GM23338 (cell line): Measurements from ENCODE around the gene CACNA2D2. TPM values are rescaled to one million over a fixed set of nuclear protein-coding genes. Genes with fewer than 3 reads are reported as not detected.
A peak's percentile ranks its signal among the peaks of the same experiment; 100 is the strongest.

ENCODE experiments used
- ATAC-seq: fragments of 200-7000 bp; cut with Tn5 transposase; 3 replicates; pipeline ENCODE4 v1.9.1; 2020
- DNase-seq: peaks from one replicate; pipeline ENCODE4 v3.0.0-alpha.2; 2015; ENCODE audit warnings: low spot score
- H2AFZ ChIP-seq: fragments of 200-600 bp; sonication (generic); 2 replicates; pipeline ENCODE4 v1.8.0; 2016; ENCODE audit warnings: antibody characterized with exemption, mild to moderate bottlenecking, moderate library complexity
- H3F3A ChIP-seq: fragments of 200-600 bp; sonication (generic); replicated peaks from 2 replicates; pipeline ENCODE4 v1.8.0; 2017; ENCODE audit warnings: antibody characterized with exemption, mixed run types, low read depth
- H3K27ac ChIP-seq: fragments of 200-600 bp; sonication (generic); 2 replicates; pipeline ENCODE4 v1.6.1; 2016; ENCODE audit warnings: low read depth
- H3K27me3 ChIP-seq: fragments of 200-600 bp; sonication (generic); 2 replicates; pipeline ENCODE4 v1.8.0; 2016; ENCODE audit warnings: mild to moderate bottlenecking, mixed run types, moderate library complexity; ENCODE audit not compliant: insufficient read depth
- H3K36me3 ChIP-seq: fragments of 200-600 bp; sonication (generic); 2 replicates; pipeline ENCODE4 v1.8.0; 2016; ENCODE audit warnings: mild to moderate bottlenecking; ENCODE audit not compliant: insufficient read depth
- H3K4me1 ChIP-seq: fragments of 200-600 bp; sonication (generic); 2 replicates; pipeline ENCODE4 v1.8.0; 2016; ENCODE audit warnings: mild to moderate bottlenecking, moderate library complexity; ENCODE audit not compliant: insufficient read depth
- H3K4me2 ChIP-seq: fragments of 200-600 bp; sonication (generic); 2 replicates; pipeline ENCODE4 v1.7.1; 2017; ENCODE audit warnings: mixed run types
- H3K4me3 ChIP-seq: fragments of 200-600 bp; sonication (generic); 2 replicates; pipeline ENCODE4 v1.6.1; 2016; ENCODE audit warnings: mixed run types
- H3K79me2 ChIP-seq: fragments of 200-600 bp; sonication (generic); replicated peaks from 2 replicates; pipeline ENCODE4 v1.8.0; 2017; ENCODE audit warnings: mild to moderate bottlenecking; ENCODE audit not compliant: insufficient read depth
- H3K9me2 ChIP-seq: fragments of 200-600 bp; sonication (generic); 2 replicates; pipeline ENCODE4 v1.8.0; 2017; ENCODE audit not compliant: insufficient read depth
- H4K20me1 ChIP-seq: fragments of 200-600 bp; sonication (generic); replicated peaks from 2 replicates; pipeline ENCODE4 v1.8.0; 2017; ENCODE audit warnings: mild to moderate bottlenecking; ENCODE audit not compliant: insufficient read depth
- H3K27ac Mint-ChIP-seq: 2 replicates; pipeline ENCODE4 v1.8.0; 2020; ENCODE audit warnings: inconsistent platforms, mild to moderate bottlenecking, moderate library complexity, mixed read lengths
- H3K27me3 Mint-ChIP-seq: 3 replicates; pipeline ENCODE4 v1.8.0; 2022; ENCODE audit warnings: low read depth, mild to moderate bottlenecking, moderate library complexity, mixed read lengths, inconsistent platforms; ENCODE audit not compliant: insufficient read depth, poor library complexity
- H3K36me3 Mint-ChIP-seq: 3 replicates; pipeline ENCODE4 v1.8.0; 2021; ENCODE audit warnings: low read depth, mild to moderate bottlenecking, inconsistent platforms, moderate library complexity, mixed read lengths
- H3K4me1 Mint-ChIP-seq: 3 replicates; pipeline ENCODE4 v1.8.0; 2020; ENCODE audit warnings: mild to moderate bottlenecking, inconsistent platforms, mixed read lengths
- H3K4me3 Mint-ChIP-seq: 3 replicates; pipeline ENCODE4 v1.8.0; 2021; ENCODE audit warnings: moderate library complexity, mild to moderate bottlenecking, inconsistent platforms, mixed read lengths
- H3K9me3 Mint-ChIP-seq: 3 replicates; pipeline ENCODE4 v1.8.0; 2020; ENCODE audit warnings: moderate library complexity, mild to moderate bottlenecking, inconsistent platforms, mixed read lengths
- CTCF ChIP-seq, 2 experiments: fragments of 200-600 bp in 1 of 2; sonication (generic) in 1 of 2; conservative IDR thresholded peaks; 2 replicates each; pipeline versions ENCODE4 v1.5.1 to v1.6.1; 2016 to 2017; ENCODE audit warnings: antibody characterized with exemption in 2 of 2, low read depth in 2 of 2, mild to moderate bottlenecking in 2 of 2, moderate library complexity in 1 of 2
- POLR2AphosphoS5 ChIP-seq: IDR thresholded peaks from 2 replicates; pipeline ENCODE4 v1.6.1; 2016; ENCODE audit warnings: antibody characterized with exemption, low read depth
- STAT1 ChIP-seq: IDR thresholded peaks from one replicate; pipeline ENCODE4 v1.6.1; 2016; ENCODE audit warnings: antibody characterized with exemption; ENCODE audit not compliant: unreplicated experiment
- ZNF462 ChIP-seq: fragments of 250-450 bp; sonication (Bioruptor Pico); IDR thresholded peaks from 2 replicates; pipeline ENCODE4 v1.5.0; 2020; ENCODE audit warnings: mild to moderate bottlenecking, moderate library complexity
- polyA plus RNA-seq: library from polyadenylated mRNA; unstranded; fragments of >200 nt; fragmentation: Nextera tagmentation; extraction: Ambion mirVana; gene quantifications from 2 replicates; pipeline ENCODE4 v1.2.1, GENCODE V29; 2016
- total RNA-seq: library from RNA; depleted of rRNA; stranded (reverse); fragments of >200 nt; shearing (Covaris generic); gene quantifications from 2 replicates; pipeline ENCODE4 v1.2.3, GENCODE V29; 2014

The CACNA2D2 gene
- total and polyA plus RNA-seq, 2 experiments from 2014 or later: 4.7 to 11.4 TPM

GRCh38 chr3:50490424-50490823, 13.0 kb downstream of the CACNA2D2 start (continued):
- TF ChIP-seq ZNF462 (CRISPR knock-in tag): no peak
- TF ChIP-seq STAT1: no peak
- TF ChIP-seq POLR2AphosphoS5: no peak
- TF ChIP-seq CTCF (conservative IDR thresholded peaks at IDR 0.05; ENCODE audit: low read depth in 2 of 2): no peak

- Histone ChIP-seq H3K27me3 (no peaks in the 10 kb centered on the region), H3K4me2 (no peak overlapping the region), H3K9me2 (no peaks in the 10 kb centered on the region), H3K4me3 (no peak overlapping the region), H2AFZ (no peak overlapping the region), H4K20me1 (peaks cover 3% of the 10 kb centered on the region; the same call in 1 of the 2 replicates), H3K79me2 (no peaks in the 10 kb centered on the region), H3K27ac (no peak overlapping the region), H3F3A (no peaks in the 10 kb centered on the region), H3K4me1 (no peaks in the 10 kb centered on the region), H3K36me3 (no peaks in the 10 kb centered on the region)
- no peak for TF ChIP-seq ZNF462 (CRISPR knock-in tag)
- peak; percentile 42 for DNase-seq
- peaks cover 36% of the 10 kb centered on the region for H3K4me1 Mint-ChIP-seq
- peak; percentile 61 for ATAC-seq
- H3K36me3 Mint-ChIP-seq: no peaks in the 10 kb centered on the region
- H3K4me3 Mint-ChIP-seq: no peak overlapping the region
- H3K27me3 Mint-ChIP-seq: peaks cover 5% of the 10 kb centered on the region
- no peaks in the 10 kb centered on the region for H3K9me3 Mint-ChIP-seq
- H3K27ac Mint-ChIP-seq: no peak overlapping the region
Observed at GRCh38 chr3:50487181-50487580, 16.3 kb downstream of the CACNA2D2 start.
